Thyroid gland (tissue), 4 donors: Measurements from ENCODE around the gene FAM13C. TPM values are rescaled to one million over a fixed set of nuclear protein-coding genes. Genes with fewer than 3 reads are reported as not detected.

Experiments used
- DNase-seq, 2 donors: peaks; one replicate each; pipeline ENCODE4 v3.0.0-alpha.2; 2019
- H3K27ac ChIP-seq, 3 donors: fragments of 200-600 bp; sonication (generic); 1 replicate in 2 of 3; 2 replicates in 1 of 3; pipeline ENCODE4 v1.5.1; 2016 to 2019; ENCODE audit warnings: mild to moderate bottlenecking in 1 of 3, moderate library complexity in 1 of 3
- H3K27me3 ChIP-seq: fragments of 200-600 bp; sonication (generic); one replicate; pipeline ENCODE4 v1.5.1; 2019
- H3K36me3 ChIP-seq, 2 donors: fragments of 200-600 bp; sonication (generic); one replicate each; pipeline ENCODE4 v1.5.1; 2016 to 2019
- H3K4me1 ChIP-seq, 2 donors: fragments of 200-600 bp; sonication (generic); one replicate each; pipeline ENCODE4 v1.5.1; 2017 to 2019
- H3K4me3 ChIP-seq, 3 donors: fragments of 200-600 bp; sonication (generic); replicated peaks in 1 of 3; 1 replicate in 2 of 3; 2 replicates in 1 of 3; pipeline ENCODE4 v1.5.1; 2016; ENCODE audit warnings: mild to moderate bottlenecking in 1 of 3
- H3K9me3 ChIP-seq: fragments of 200-600 bp; sonication (generic); one replicate; pipeline ENCODE4 v1.5.1; 2017
- POLR2A ChIP-seq, 2 donors: fragments of 450-650 bp; IDR thresholded peaks; one replicate each; pipeline ENCODE4 v1.6.1; 2017; ENCODE audit warnings: antibody characterized with exemption in 2 of 2, mild to moderate bottlenecking in 2 of 2, moderate library complexity in 1 of 2
- WGBS, 2 donors: methylation state at CpG; one replicate each; pipeline ENCODE4 v1.1.5; 2017; 5-methylcytosine and 5-hydroxymethylcytosine counted together
- intact Hi-C: fragments of 100-400 bp; cut with DNase I; formaldehyde crosslinking; loops from one replicate; pipeline ENCODE4 v1.15.1; 2023
- total RNA-seq, 4 donors: library from RNA; depleted of rRNA; stranded (reverse); fragments of >200 nt; gene quantifications; one replicate each; pipeline ENCODE4 v1.2.3, GENCODE V29; 2016
- TF ChIP-seq, protein P1 (sequence below), 6 experiments: fragments of 200-600 bp in 3 of 6; fragments of 450-650 bp in 3 of 6; sonication (generic) in 3 of 6; IDR thresholded peaks; one replicate each; pipeline ENCODE4 v1.5.1; 2016 to 2019; ENCODE audit warnings: antibody characterized with exemption in 6 of 6, mild to moderate bottlenecking in 2 of 6, inconsistent platforms in 1 of 6, moderate library complexity in 1 of 6

The FAM13C gene
- total RNA-seq, 4 donors from 2014 or later = 11.3 to 16.5 (median 14.3) TPM

DNA sequence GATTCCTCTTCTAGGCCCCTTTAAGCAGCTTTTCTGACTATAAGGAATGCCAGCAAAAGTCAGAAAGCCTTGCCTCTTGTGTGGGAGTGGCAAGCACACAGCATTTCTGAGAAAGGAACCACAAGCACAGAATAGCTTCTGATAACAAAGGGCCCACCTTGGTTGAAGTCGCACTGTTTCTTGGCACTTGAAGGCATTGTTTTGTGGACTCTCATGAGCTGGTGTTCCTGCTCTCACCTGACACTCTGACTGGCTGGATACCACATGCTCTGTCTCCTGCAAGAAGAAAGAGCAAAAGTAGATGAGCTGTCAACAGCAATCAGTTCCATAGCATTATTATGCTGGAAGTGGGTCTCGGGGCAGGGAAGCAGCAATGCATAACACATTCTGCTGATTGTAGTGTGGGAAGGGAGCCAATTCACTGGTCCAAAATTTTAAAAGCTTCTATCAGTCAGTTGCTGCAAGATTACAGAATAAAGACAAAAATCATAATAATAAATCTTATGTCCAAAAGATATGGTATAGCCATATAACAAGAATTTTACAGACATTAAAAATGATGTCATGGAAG is 38.4 kb downstream of the FAM13C start:
- H3K4me3 ChIP-seq = no peak overlapping the region
- peak overlapping the region; percentile 65 to 92 (median 77) for H3K27ac ChIP-seq

DNA sequence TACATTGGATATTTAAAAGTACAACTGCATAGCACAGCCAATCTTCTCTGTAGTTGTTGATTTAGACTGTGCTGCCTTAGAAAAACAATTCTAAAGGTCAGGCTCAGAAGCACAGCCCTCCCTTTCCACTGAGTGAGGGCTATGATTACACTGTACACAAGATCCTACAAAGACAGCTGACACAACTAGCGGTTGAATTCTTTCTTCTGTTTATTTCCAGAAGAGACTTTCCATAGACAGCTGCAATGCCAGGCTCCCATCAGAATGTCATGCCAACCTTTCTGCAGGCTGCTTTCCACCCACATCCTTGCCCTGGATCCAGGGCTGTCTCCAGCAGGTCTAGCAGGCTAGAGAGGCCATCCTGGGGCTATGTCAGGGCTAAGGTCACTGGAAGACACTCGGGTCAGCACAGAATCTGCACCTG is 39.3 kb downstream of the FAM13C start:
- no peaks in the 10 kb centered on the region for H3K9me3 ChIP-seq
- H3K27ac ChIP-seq = peak overlapping the region; percentile 65 to 92 (median 77)
- H3K4me3 ChIP-seq = no peak overlapping the region
- 33 to 40% methylated on average over 2 of the region's 2 CpGs for WGBS, 2 donors
- intact Hi-C loops = no loop called here
- H3K27me3 ChIP-seq = no peaks in the 10 kb centered on the region
- peaks cover 22 to 35% of the 10 kb centered on the region in 2 donors for H3K4me1 ChIP-seq
- TF ChIP-seq, protein P1, sequence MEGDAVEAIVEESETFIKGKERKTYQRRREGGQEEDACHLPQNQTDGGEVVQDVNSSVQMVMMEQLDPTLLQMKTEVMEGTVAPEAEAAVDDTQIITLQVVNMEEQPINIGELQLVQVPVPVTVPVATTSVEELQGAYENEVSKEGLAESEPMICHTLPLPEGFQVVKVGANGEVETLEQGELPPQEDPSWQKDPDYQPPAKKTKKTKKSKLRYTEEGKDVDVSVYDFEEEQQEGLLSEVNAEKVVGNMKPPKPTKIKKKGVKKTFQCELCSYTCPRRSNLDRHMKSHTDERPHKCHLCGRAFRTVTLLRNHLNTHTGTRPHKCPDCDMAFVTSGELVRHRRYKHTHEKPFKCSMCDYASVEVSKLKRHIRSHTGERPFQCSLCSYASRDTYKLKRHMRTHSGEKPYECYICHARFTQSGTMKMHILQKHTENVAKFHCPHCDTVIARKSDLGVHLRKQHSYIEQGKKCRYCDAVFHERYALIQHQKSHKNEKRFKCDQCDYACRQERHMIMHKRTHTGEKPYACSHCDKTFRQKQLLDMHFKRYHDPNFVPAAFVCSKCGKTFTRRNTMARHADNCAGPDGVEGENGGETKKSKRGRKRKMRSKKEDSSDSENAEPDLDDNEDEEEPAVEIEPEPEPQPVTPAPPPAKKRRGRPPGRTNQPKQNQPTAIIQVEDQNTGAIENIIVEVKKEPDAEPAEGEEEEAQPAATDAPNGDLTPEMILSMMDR (IDR thresholded peaks at IDR 0.05) = peak in 2 of 6 experiments; percentile 8 to 16
- no peak for TF ChIP-seq POLR2A (IDR thresholded peaks at IDR 0.05)
- H3K36me3 ChIP-seq = no peaks in the 10 kb centered on the region
- DNase-seq = peak; percentile 55 to 61

More for the DNA sequence above, 38.4 kb downstream of the FAM13C start:
- no peaks in the 10 kb centered on the region for H3K27me3 ChIP-seq
- DNase-seq = no peak
- WGBS, 2 donors = 59 to 67% methylated on average over 2 of the region's 2 CpGs
- TF ChIP-seq, protein P1 (IDR thresholded peaks at IDR 0.05) = no peak
- no peak for TF ChIP-seq POLR2A (IDR thresholded peaks at IDR 0.05)
- no peaks in the 10 kb centered on the region for H3K36me3 ChIP-seq
- intact Hi-C loops = no loop called here
- H3K4me1 ChIP-seq = peaks cover 22 to 28% of the 10 kb centered on the region in 2 donors
- no peaks in the 10 kb centered on the region for H3K9me3 ChIP-seq

DNA sequence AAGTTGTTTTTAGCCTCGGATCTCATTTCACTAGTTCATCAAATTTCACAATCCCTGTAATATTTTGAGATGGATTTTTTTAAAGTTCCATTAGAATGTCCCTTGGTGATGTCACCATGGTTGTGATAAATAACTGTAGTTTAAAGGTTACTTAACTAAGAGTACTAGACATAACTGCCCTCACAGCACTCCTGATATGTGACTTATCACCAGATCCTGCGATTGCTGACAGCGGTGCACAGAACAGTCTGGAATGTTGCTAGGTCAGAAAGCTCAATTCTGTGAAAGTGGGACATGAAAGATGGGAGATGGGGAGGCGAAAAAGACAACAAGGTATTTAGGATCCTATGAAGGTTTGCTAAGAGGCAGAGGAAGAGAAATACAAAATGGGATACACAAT is 40.2 kb downstream of the FAM13C start:
- DNase-seq = peak in 1 of 2 donors; percentile 34
- no peaks in the 10 kb centered on the region for H3K27me3 ChIP-seq
- WGBS, 2 donors = 67 to 68% methylated on average over 4 of the region's 4 CpGs
- TF ChIP-seq POLR2A (IDR thresholded peaks at IDR 0.05) = no peak
- TF ChIP-seq, protein P1 (IDR thresholded peaks at IDR 0.05) = no peak
- H3K9me3 ChIP-seq = no peaks in the 10 kb centered on the region
- no peak overlapping the region for H3K4me3 ChIP-seq
- intact Hi-C loops = no loop called here
- no peaks in the 10 kb centered on the region for H3K36me3 ChIP-seq
- peak overlapping the region; percentile 66 to 92 (median 77) for H3K27ac ChIP-seq
- peaks cover 22 to 35% of the 10 kb centered on the region in 2 donors for H3K4me1 ChIP-seq

DNA sequence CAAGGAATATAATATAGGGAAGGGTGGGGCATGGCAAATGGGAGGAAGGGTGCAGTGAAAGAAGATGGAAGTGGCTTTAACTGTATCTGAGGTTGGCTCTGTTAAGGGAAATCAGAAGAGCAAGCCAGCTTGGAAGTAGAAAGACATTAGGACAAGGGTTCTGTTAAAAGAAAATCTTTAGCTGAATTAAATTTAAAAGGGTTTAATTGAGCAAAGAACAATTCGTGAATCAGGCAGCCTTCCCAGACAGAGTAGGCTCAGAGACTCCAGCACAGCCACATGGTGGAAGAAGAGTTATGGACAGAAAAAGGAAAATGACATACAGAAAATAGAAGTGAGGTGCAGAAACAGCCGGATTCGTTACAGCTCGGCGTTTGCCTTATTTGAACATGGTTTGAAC is 42.0 kb downstream of the FAM13C start:
- H3K36me3 ChIP-seq = no peaks in the 10 kb centered on the region
- H3K4me3 ChIP-seq = no peak overlapping the region
- H3K9me3 ChIP-seq = no peaks in the 10 kb centered on the region
- no peak for DNase-seq
- no peaks in the 10 kb centered on the region for H3K27me3 ChIP-seq
- 85 to 92% methylated on average over 5 of the region's 5 CpGs for WGBS, 2 donors
- H3K27ac ChIP-seq = no peak overlapping the region
- TF ChIP-seq, protein P1 (IDR thresholded peaks at IDR 0.05) = no peak
- no peak for TF ChIP-seq POLR2A (IDR thresholded peaks at IDR 0.05)
- peaks cover 22 to 42% of the 10 kb centered on the region in 2 donors for H3K4me1 ChIP-seq
- intact Hi-C loops = no loop called here

DNA sequence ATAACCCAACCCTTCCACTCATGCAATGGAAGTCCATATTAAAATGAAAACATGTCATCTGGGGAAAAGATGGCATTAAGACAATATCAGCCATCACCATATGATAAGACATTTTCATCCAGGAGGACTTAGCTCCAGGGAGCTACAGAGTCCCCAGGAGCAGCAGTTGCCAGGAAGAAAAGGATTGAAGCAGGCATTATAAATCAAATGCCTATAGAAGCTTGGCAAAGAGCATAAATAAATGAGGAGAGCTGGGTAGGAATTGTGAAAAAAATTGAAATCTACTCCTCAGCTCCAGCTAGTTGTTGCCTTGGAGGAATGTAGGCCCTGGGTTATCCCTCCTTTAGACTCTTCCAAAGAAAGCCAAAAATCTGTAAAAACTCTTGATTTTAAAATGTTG is 42.5 kb downstream of the FAM13C start:
- intact Hi-C loops = no loop called here
- H3K4me3 ChIP-seq = no peak overlapping the region
- peaks cover 22 to 44% of the 10 kb centered on the region in 2 donors for H3K4me1 ChIP-seq
- no peaks in the 10 kb centered on the region for H3K9me3 ChIP-seq
- no peaks in the 10 kb centered on the region for H3K27me3 ChIP-seq
- DNase-seq = no peak
- TF ChIP-seq, protein P1 (IDR thresholded peaks at IDR 0.05) = no peak
- TF ChIP-seq POLR2A (IDR thresholded peaks at IDR 0.05) = no peak
- H3K36me3 ChIP-seq = no peaks in the 10 kb centered on the region
- no peak overlapping the region for H3K27ac ChIP-seq
